Natural killer cell (primary cell): Measurements from ENCODE around the gene ZNF142. TPM values are rescaled to one million over a fixed set of nuclear protein-coding genes. Genes with fewer than 3 reads are reported as not detected.

Experiments used
- ATAC-seq, 3 donors: fragments of 150-1000 bp in 2 of 3; fragments of 200-7000 bp in 1 of 3; cut with Tn5 transposase; 1 replicate in 1 of 3; 2 replicates in 2 of 3; pipeline ENCODE4 v1.10.0; 2021; ENCODE audit warnings: mild to moderate bottlenecking in 2 of 3, moderate library complexity in 2 of 3
- DNase-seq, 2 donors: peaks; one replicate each; pipeline versions ENCODE4 v3.0.0 to v3.0.0-alpha.2; 2013 to 2021; ENCODE audit warnings: mixed read lengths in 1 of 2
- H3K27ac ChIP-seq: one replicate; pipeline ENCODE4 v1.5.1; 2013; ENCODE audit warnings: mild to moderate bottlenecking, low read length
- H3K27me3 ChIP-seq: one replicate; pipeline ENCODE4 v1.6.1; 2013; ENCODE audit warnings: low read length; ENCODE audit not compliant: control insufficient read depth, insufficient read depth
- H3K36me3 ChIP-seq: one replicate; pipeline ENCODE4 v1.6.1; 2013; ENCODE audit warnings: low read length; ENCODE audit not compliant: control insufficient read depth, insufficient read depth
- H3K4me1 ChIP-seq: one replicate; pipeline ENCODE4 v1.6.1; 2013; ENCODE audit warnings: low read length; ENCODE audit not compliant: control insufficient read depth, insufficient read depth
- H3K4me3 ChIP-seq: one replicate; pipeline ENCODE4 v1.5.1; 2013; ENCODE audit warnings: low read length
- H3K9me3 ChIP-seq: one replicate; pipeline ENCODE4 v1.6.1; 2013; ENCODE audit warnings: low read length; ENCODE audit not compliant: control insufficient read depth, insufficient read depth
- H3K27ac Mint-ChIP-seq, 2 donors: one replicate each; pipeline ENCODE4 v1.8.0; 2022; ENCODE audit warnings: mild to moderate bottlenecking in 2 of 2, mixed read lengths in 2 of 2, moderate library complexity in 1 of 2
- H3K27me3 Mint-ChIP-seq, 2 donors: one replicate each; pipeline ENCODE4 v1.8.0; 2022; ENCODE audit warnings: low read depth in 2 of 2, mixed read lengths in 2 of 2
- H3K36me3 Mint-ChIP-seq: one replicate; pipeline ENCODE4 v1.8.0; 2022; ENCODE audit warnings: mixed read lengths
- H3K4me1 Mint-ChIP-seq, 2 donors: one replicate each; pipeline ENCODE4 v1.8.0; 2022; ENCODE audit warnings: mixed read lengths in 2 of 2
- H3K4me3 Mint-ChIP-seq: one replicate; pipeline ENCODE4 v1.8.0; 2022; ENCODE audit warnings: mild to moderate bottlenecking, moderate library complexity, mixed read lengths
- H3K9me3 Mint-ChIP-seq, 2 donors: one replicate each; pipeline ENCODE4 v1.8.0; 2022; ENCODE audit warnings: mixed read lengths in 2 of 2
- CTCF ChIP-seq: fragments of 200-600 bp; IDR thresholded peaks from one replicate; pipeline ENCODE4 v1.8.0; 2022; ENCODE audit warnings: antibody characterized with exemption
- WGBS: methylation state at CpG from one replicate; pipeline ENCODE4 v1.1.7; 2013; ENCODE audit warnings: missing lambda C conversion rate; ENCODE audit not compliant: insufficient coverage; 5-methylcytosine and 5-hydroxymethylcytosine counted together
- intact Hi-C: fragments of 100-400 bp; cut with micrococcal nuclease; formaldehyde crosslinking; loops from one replicate; pipeline ENCODE4 v1.14.2; 2022
- total RNA-seq, 4 donors: library from RNA; stranded (reverse); fragments of 120-200 nt in 1 of 4; gene quantifications; one replicate each; pipeline versions ENCODE4 v1.2.3 to v1.2.4, GENCODE V29; 2013 to 2022

The ZNF142 gene
- total RNA-seq, 3 donors from 2014 or later (not counting 1 experiment from before 2014, with no cell fraction given), result 57.0 to 67.8 (median 62.6) TPM

- DNase-seq (no peak), ATAC-seq (no peak)
- Mint-ChIP-seq H3K4me1 (no peaks in the 10 kb centered on the region), H3K36me3 (peaks cover 10% of the 10 kb centered on the region), H3K27ac (no peak overlapping the region), H3K9me3 (no peaks in the 10 kb centered on the region), H3K4me3 (no peak overlapping the region), H3K27me3 (no peaks in the 10 kb centered on the region)
- H3K4me3 ChIP-seq, result no peak overlapping the region
- intact Hi-C loops, result no loop called here
- no peaks in the 10 kb centered on the region for H3K4me1 ChIP-seq
- TF ChIP-seq CTCF, result no peak
- no peaks in the 10 kb centered on the region for H3K27me3 ChIP-seq
- 98% methylated on average over 5 of the region's 5 CpGs for WGBS
- H3K27ac ChIP-seq, result no peak overlapping the region
- H3K36me3 ChIP-seq, result peaks cover 59% of the 10 kb centered on the region
- no peaks in the 10 kb centered on the region for H3K9me3 ChIP-seq
These were observed 23.7 kb downstream of the ZNF142 start for GRCh38 chr2:218635719-218636118.

GRCh38 chr2:218631837-218632236, 27.6 kb downstream of the ZNF142 start:
- no peak for TF ChIP-seq CTCF
- H3K4me1 Mint-ChIP-seq, result no peaks in the 10 kb centered on the region
- H3K27me3 Mint-ChIP-seq, result no peaks in the 10 kb centered on the region
- H3K36me3 ChIP-seq, result peaks cover 25% of the 10 kb centered on the region
- H3K27me3 ChIP-seq, result no peaks in the 10 kb centered on the region
- H3K4me1 ChIP-seq, result no peaks in the 10 kb centered on the region
- H3K27ac Mint-ChIP-seq, result no peak overlapping the region
- no peaks in the 10 kb centered on the region for H3K9me3 ChIP-seq
- ATAC-seq (no peak), DNase-seq (no peak)
- H3K4me3 Mint-ChIP-seq, result no peak overlapping the region
- 81% methylated on average over 3 of the region's 4 CpGs for WGBS
- no peak overlapping the region for H3K27ac ChIP-seq
- H3K36me3 Mint-ChIP-seq, result no peaks in the 10 kb centered on the region
- no peak overlapping the region for H3K4me3 ChIP-seq
- H3K9me3 Mint-ChIP-seq, result no peaks in the 10 kb centered on the region
- intact Hi-C loops, result no loop called here

GRCh38 chr2:218627939-218628338, 31.5 kb downstream of the ZNF142 start:
- H3K27me3 Mint-ChIP-seq, result no peaks in the 10 kb centered on the region
- no peaks in the 10 kb centered on the region for H3K9me3 Mint-ChIP-seq
- intact Hi-C loops, result no loop called here
- H3K27ac Mint-ChIP-seq, result no peak overlapping the region
- H3K36me3 Mint-ChIP-seq, result no peaks in the 10 kb centered on the region
- no peaks in the 10 kb centered on the region for H3K4me1 Mint-ChIP-seq
- no peak overlapping the region for H3K4me3 Mint-ChIP-seq
- Histone ChIP-seq H3K36me3 (no peaks in the 10 kb centered on the region), H3K27me3 (no peaks in the 10 kb centered on the region), H3K4me1 (no peaks in the 10 kb centered on the region), H3K9me3 (no peaks in the 10 kb centered on the region), H3K27ac (no peak overlapping the region), H3K4me3 (no peak overlapping the region)
- TF ChIP-seq CTCF, result no peak
- no peak for DNase-seq
- ATAC-seq, result no peak
- 90% methylated on average over 4 of the region's 4 CpGs for WGBS

GRCh38 chr2:218626369-218626768, 33.1 kb downstream of the ZNF142 start:
- Mint-ChIP-seq H3K9me3 (no peaks in the 10 kb centered on the region), H3K4me3 (no peak overlapping the region), H3K27ac (no peak overlapping the region), H3K36me3 (no peaks in the 10 kb centered on the region), H3K4me1 (no peaks in the 10 kb centered on the region), H3K27me3 (no peaks in the 10 kb centered on the region)
- no peak overlapping the region for H3K27ac ChIP-seq
- no peaks in the 10 kb centered on the region for H3K9me3 ChIP-seq
- DNase-seq (no peak), ATAC-seq (no peak)
- intact Hi-C loops, result no loop called here
- no peaks in the 10 kb centered on the region for H3K4me1 ChIP-seq
- H3K4me3 ChIP-seq, result no peak overlapping the region
- H3K27me3 ChIP-seq, result no peaks in the 10 kb centered on the region
- 97% methylated on average over 4 of the region's 4 CpGs for WGBS
- no peaks in the 10 kb centered on the region for H3K36me3 ChIP-seq
- no peak for TF ChIP-seq CTCF
